Subcutaneous abdominal adipose tissue (tissue), 5 donors: ENCODE results near the gene ALDH1L1.

Experiments used
- H3K27ac ChIP-seq: one replicate; pipeline ENCODE4 v1.7.0; 2013; ENCODE audit warnings: low read depth, mild to moderate bottlenecking, inconsistent platforms, low read length, moderate library complexity
- H3K27me3 ChIP-seq, 5 donors: one replicate each; pipeline ENCODE4 v1.7.0; 2013; ENCODE audit warnings: low read length in 5 of 5, inconsistent platforms in 1 of 5; ENCODE audit not compliant: control insufficient read depth in 5 of 5, insufficient read depth in 4 of 5
- H3K36me3 ChIP-seq, 5 donors: one replicate each; pipeline ENCODE4 v1.7.0; 2013; ENCODE audit warnings: low read length in 5 of 5; ENCODE audit not compliant: control insufficient read depth in 5 of 5, insufficient read depth in 5 of 5
- H3K4me1 ChIP-seq, 5 donors: one replicate each; pipeline ENCODE4 v1.7.0; 2013; ENCODE audit warnings: low read length in 5 of 5, mild to moderate bottlenecking in 3 of 5, moderate library complexity in 1 of 5; ENCODE audit not compliant: control insufficient read depth in 5 of 5, insufficient read depth in 5 of 5
- H3K4me3 ChIP-seq, 5 donors: one replicate each; pipeline ENCODE4 v1.7.0; 2013; ENCODE audit warnings: low read length in 5 of 5, low read depth in 1 of 5
- H3K9ac ChIP-seq, 5 donors: one replicate each; pipeline ENCODE4 v1.7.0; 2013; ENCODE audit warnings: low read length in 5 of 5, mild to moderate bottlenecking in 4 of 5, moderate library complexity in 3 of 5
- H3K9me3 ChIP-seq, 5 donors: one replicate each; pipeline ENCODE4 v1.7.0; 2013; ENCODE audit warnings: low read length in 5 of 5; ENCODE audit not compliant: control insufficient read depth in 5 of 5
- donor health status: healthy.
- donor health status: healthy.
- donor health status: healthy.
- donor health status: healthy.
- donor health status: healthy.

Gene ALDH1L1

GRCh38 chr3:126053949-126054569 lies 126.3 kb downstream of the ALDH1L1 start:
- Histone ChIP-seq H3K4me1 (peaks cover 0 to 9% (median 0%) of the 10 kb centered on the region in 5 donors), H3K27ac (no peak overlapping the region), H3K27me3 (no peaks in the 10 kb centered on the region), H3K4me3 (no peak overlapping the region), H3K36me3 (peaks cover 0 to 21% (median 6%) of the 10 kb centered on the region in 5 donors), H3K9me3 (no peaks in the 10 kb centered on the region), H3K9ac (no peak overlapping the region)
